SJSA1 (cell line): ENCODE results near the gene PRSS2. TPM values are rescaled to one million over a fixed set of nuclear protein-coding genes. Genes with fewer than 3 reads are reported as not detected.
"Not testable (repeated sequence)": the region's sequence is repeated elsewhere in the genome, so short reads cannot be mapped to it uniquely, and the experiment has no call there.

Experiments used
- DNase-seq, 2 experiments: peaks; one replicate each; pipeline ENCODE4 v3.0.0-alpha.2; 2015 to 2020; ENCODE audit warnings: low spot score in 2 of 2, low read depth in 1 of 2
- H3K27ac ChIP-seq: fragments of 250-450 bp; sonication (Bioruptor Pico); 2 replicates; pipeline ENCODE4 v1.5.1; 2020; ENCODE audit warnings: mild to moderate bottlenecking, moderate library complexity
- H3K27me3 ChIP-seq: fragments of 250-450 bp; sonication (Bioruptor Pico); replicated peaks from 2 replicates; pipeline ENCODE4 v1.5.1; 2020; ENCODE audit warnings: mild to moderate bottlenecking, moderate library complexity
- H3K36me3 ChIP-seq: fragments of 250-450 bp; sonication (Bioruptor Pico); 2 replicates; pipeline ENCODE4 v1.5.1; 2020; ENCODE audit warnings: mild to moderate bottlenecking
- H3K4me1 ChIP-seq: fragments of 250-450 bp; sonication (Bioruptor Pico); replicated peaks from 2 replicates; pipeline ENCODE4 v1.6.1; 2021; ENCODE audit warnings: mild to moderate bottlenecking
- H3K4me3 ChIP-seq: fragments of 250-450 bp; sonication (Bioruptor Pico); 2 replicates; pipeline ENCODE4 v1.5.1; 2020; ENCODE audit warnings: mild to moderate bottlenecking
- H3K9me3 ChIP-seq: fragments of 250-450 bp; sonication (Bioruptor Pico); replicated peaks from 2 replicates; pipeline ENCODE4 v1.5.1; 2020; ENCODE audit warnings: mild to moderate bottlenecking
- total RNA-seq: library from RNA; depleted of rRNA; stranded (reverse); fragments of >200 nt; shearing (Covaris generic); gene quantifications from 2 replicates; pipeline ENCODE4 v1.2.3, GENCODE V29; 2014; rRNA removed

Gene PRSS2
- total RNA-seq = not detected in 2 replicates

GRCh38 chr7:142770661-142771352 lies at the start of gene PRSS2:
Gene PRSS2 (plus strand): TSS chr7:142770970. CDS start chr7:142770983, 13 bp downstream.
- no peaks in the 10 kb centered on the region for H3K27me3 ChIP-seq
- H3K36me3 ChIP-seq = no peaks in the 10 kb centered on the region
- H3K4me3 ChIP-seq = no peak within 1 kb of the TSS
- peaks cover 20% of the 10 kb centered on the region for H3K4me1 ChIP-seq
- no peak for DNase-seq
- H3K27ac ChIP-seq = no peak within 1 kb of the TSS
- H3K9me3 ChIP-seq = no peaks in the 10 kb centered on the region

- Histone ChIP-seq H3K4me3 (no peak overlapping the region), H3K9me3 (no peaks in the 10 kb centered on the region), H3K27me3 (peaks cover 4% of the 10 kb centered on the region; the same call in 1 of the 2 replicates), H3K27ac (no peak overlapping the region), H3K36me3 (no peaks in the 10 kb centered on the region), H3K4me1 (no peaks in the 10 kb centered on the region)
- no peak for DNase-seq
Measured at GRCh38 chr7:142720986-142721385, 49.8 kb upstream of the PRSS2 start.

- H3K4me3 ChIP-seq = no peak overlapping the region
- no peaks in the 10 kb centered on the region for H3K4me1 ChIP-seq
- H3K27me3 ChIP-seq = peaks cover 4% of the 10 kb centered on the region; the same call in 1 of the 2 replicates
- DNase-seq = no peak
- H3K36me3 ChIP-seq = no peaks in the 10 kb centered on the region
- no peaks in the 10 kb centered on the region for H3K9me3 ChIP-seq
- no peak overlapping the region for H3K27ac ChIP-seq
Measured at GRCh38 chr7:142722248-142722794, 48.4 kb upstream of the PRSS2 start.

- DNase-seq = no peak
- peaks cover 10% of the 10 kb centered on the region; the same call in 1 of the 2 replicates for H3K27me3 ChIP-seq
- no peak overlapping the region for H3K4me3 ChIP-seq
- H3K36me3 ChIP-seq = no peaks in the 10 kb centered on the region
- no peaks in the 10 kb centered on the region for H3K9me3 ChIP-seq
- H3K27ac ChIP-seq = no peak overlapping the region
- no peaks in the 10 kb centered on the region for H3K4me1 ChIP-seq
Measured at GRCh38 chr7:142733271-142733670, 37.5 kb upstream of the PRSS2 start.

- H3K27ac ChIP-seq = no peak overlapping the region
- no peaks in the 10 kb centered on the region for H3K27me3 ChIP-seq
- H3K36me3 ChIP-seq = no peaks in the 10 kb centered on the region
- no peaks in the 10 kb centered on the region for H3K9me3 ChIP-seq
- H3K4me1 ChIP-seq = no peaks in the 10 kb centered on the region
- H3K4me3 ChIP-seq = no peak overlapping the region
- no peak for DNase-seq
Measured at GRCh38 chr7:142739923-142740492, 30.8 kb upstream of the PRSS2 start.

- Histone ChIP-seq H3K4me1 (no peaks in the 10 kb centered on the region), H3K36me3 (no peaks in the 10 kb centered on the region), H3K9me3 (no peaks in the 10 kb centered on the region), H3K27me3 (no peaks in the 10 kb centered on the region), H3K27ac (no peak overlapping the region), H3K4me3 (no peak overlapping the region)
- DNase-seq = no peak
Measured at GRCh38 chr7:142740786-142741185, 30.0 kb upstream of the PRSS2 start.

- H3K4me1 ChIP-seq, H3K36me3 ChIP-seq, H3K4me3 ChIP-seq: not testable (repeated sequence)
Measured at GRCh38 chr7:142741932-142742331, 28.8 kb upstream of the PRSS2 start.

GRCh38 chr7:142745091-142745635 lies 25.6 kb upstream of the PRSS2 start:
- Histone ChIP-seq H3K4me3 (no peak overlapping the region), H3K4me1 (no peaks in the 10 kb centered on the region), H3K27me3 (no peaks in the 10 kb centered on the region), H3K27ac (no peak overlapping the region), H3K9me3 (no peaks in the 10 kb centered on the region), H3K36me3 (no peaks in the 10 kb centered on the region)
- DNase-seq = no peak

More at GRCh38 chr7:142741932-142742331, 28.8 kb upstream of the PRSS2 start:
- H3K9me3 ChIP-seq, H3K27me3 ChIP-seq, DNase-seq, H3K27ac ChIP-seq: not testable (repeated sequence)

GRCh38 chr7:142745745-142746144 lies 25.0 kb upstream of the PRSS2 start:
- no peak overlapping the region for H3K4me3 ChIP-seq
- no peak for DNase-seq
- H3K27me3 ChIP-seq = no peaks in the 10 kb centered on the region
- H3K36me3 ChIP-seq = no peaks in the 10 kb centered on the region
- H3K9me3 ChIP-seq = no peaks in the 10 kb centered on the region
- no peaks in the 10 kb centered on the region for H3K4me1 ChIP-seq
- H3K27ac ChIP-seq = no peak overlapping the region

GRCh38 chr7:142746264-142746663 lies 24.5 kb upstream of the PRSS2 start:
- no peaks in the 10 kb centered on the region for H3K9me3 ChIP-seq
- no peaks in the 10 kb centered on the region for H3K4me1 ChIP-seq
- no peak overlapping the region for H3K27ac ChIP-seq
- no peak overlapping the region for H3K4me3 ChIP-seq
- no peaks in the 10 kb centered on the region for H3K27me3 ChIP-seq
- no peak for DNase-seq
- no peaks in the 10 kb centered on the region for H3K36me3 ChIP-seq

GRCh38 chr7:142748410-142748809 lies 22.4 kb upstream of the PRSS2 start:
- not testable (repeated sequence) for H3K27me3 ChIP-seq

GRCh38 chr7:142749218-142749993 lies 21.4 kb upstream of the PRSS2 start, which contains the start of gene PRSS1:
Gene PRSS1 (plus strand): TSS chr7:142749472. CDS start chr7:142749485, 13 bp downstream.
- no peaks in the 10 kb centered on the region for H3K4me1 ChIP-seq
- no peaks in the 10 kb centered on the region for H3K9me3 ChIP-seq
- no peak within 1 kb of the TSS for H3K4me3 ChIP-seq
- H3K27ac ChIP-seq = no peak within 1 kb of the TSS
- no peak for DNase-seq
- H3K27me3 ChIP-seq = no peaks in the 10 kb centered on the region
- no peaks in the 10 kb centered on the region for H3K36me3 ChIP-seq

More at GRCh38 chr7:142748410-142748809, 22.4 kb upstream of the PRSS2 start:
- not testable (repeated sequence) for H3K36me3 ChIP-seq, H3K4me3 ChIP-seq, H3K27ac ChIP-seq, H3K4me1 ChIP-seq, DNase-seq, H3K9me3 ChIP-seq

GRCh38 chr7:142750321-142750938 lies 20.3 kb upstream of the PRSS2 start:
- DNase-seq = no peak
- H3K27ac ChIP-seq = no peak overlapping the region
- H3K9me3 ChIP-seq = no peaks in the 10 kb centered on the region
- no peaks in the 10 kb centered on the region for H3K36me3 ChIP-seq
- H3K4me3 ChIP-seq = no peak overlapping the region
- no peaks in the 10 kb centered on the region for H3K27me3 ChIP-seq
- H3K4me1 ChIP-seq = no peaks in the 10 kb centered on the region
